ENCODE measurements around the gene SYT1. TPM values are rescaled to one million over a fixed set of nuclear protein-coding genes. Genes with fewer than 3 reads are reported as not detected.

The SYT1 gene
- total and polyA plus RNA-seq, 2 of the 4 experiments (the other 2 are of a cell fraction), result 2.8 to 3.0 TPM

DNA sequence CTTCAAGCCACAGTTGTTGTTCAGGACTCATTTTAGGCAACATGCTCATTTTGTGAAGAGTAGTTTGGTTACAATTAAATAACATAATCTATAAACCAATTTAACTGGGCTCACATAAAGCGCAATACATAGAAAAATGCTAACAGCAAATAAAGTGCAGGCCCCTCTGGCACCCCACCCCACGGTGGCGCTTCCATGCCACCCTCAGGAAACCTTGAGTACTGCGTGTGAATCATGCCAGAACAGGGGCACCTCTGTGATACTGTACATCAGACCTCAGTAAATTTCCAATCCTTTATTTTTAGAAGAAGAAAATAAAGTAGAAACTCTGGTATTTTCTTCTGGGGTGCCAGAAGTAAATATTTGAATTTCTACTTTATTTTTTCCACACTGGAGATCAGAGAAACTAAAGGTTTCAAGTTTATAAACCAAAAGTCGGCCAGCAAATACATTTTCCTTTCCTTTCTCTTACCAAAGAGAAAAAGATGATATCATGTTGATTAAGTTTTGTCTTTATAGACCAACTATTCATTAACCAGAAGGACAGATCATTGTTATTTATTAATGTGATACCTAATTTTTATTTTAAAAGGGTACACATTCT, 509.4 kb downstream of the SYT1 start:
- ChIA-PET POLR2A (ENCODE audit: unreplicated experiment) (no interaction called here), CTCF (interaction anchor here (0.7 to 1.3 kb wide), 4 partner anchors 9 to 1229 kb away, joined by 3 to 11 read pairs (median 4); no protein-coding TSS in a partner anchor)
- H3K36me3 ChIP-seq (ENCODE audit: control insufficient read depth, insufficient read depth, low read length), result no peaks in the 10 kb centered on the region
- H2AFZ ChIP-seq (replicated peaks; ENCODE audit: low read length, poor library complexity), result no peak overlapping the region
- no peaks in the 10 kb centered on the region for H4K20me1 ChIP-seq (ENCODE audit: insufficient read depth, low read length)
- peak; percentile 87 for TF ChIP-seq RAD21 (IDR thresholded peaks at IDR 0.05; ENCODE audit: low read length)
- no peak for TF ChIP-seq FOS (IDR thresholded peaks at IDR 0.05; ENCODE audit: low read depth, low read length)
- TF ChIP-seq MAZ (IDR thresholded peaks at IDR 0.05; ENCODE audit: borderline replicate concordance, low read depth, low read length), result no peak
- TF ChIP-seq MAFK (IDR thresholded peaks at IDR 0.05; ENCODE audit: low read depth, low read length), result no peak
- TF ChIP-seq, protein P1, sequence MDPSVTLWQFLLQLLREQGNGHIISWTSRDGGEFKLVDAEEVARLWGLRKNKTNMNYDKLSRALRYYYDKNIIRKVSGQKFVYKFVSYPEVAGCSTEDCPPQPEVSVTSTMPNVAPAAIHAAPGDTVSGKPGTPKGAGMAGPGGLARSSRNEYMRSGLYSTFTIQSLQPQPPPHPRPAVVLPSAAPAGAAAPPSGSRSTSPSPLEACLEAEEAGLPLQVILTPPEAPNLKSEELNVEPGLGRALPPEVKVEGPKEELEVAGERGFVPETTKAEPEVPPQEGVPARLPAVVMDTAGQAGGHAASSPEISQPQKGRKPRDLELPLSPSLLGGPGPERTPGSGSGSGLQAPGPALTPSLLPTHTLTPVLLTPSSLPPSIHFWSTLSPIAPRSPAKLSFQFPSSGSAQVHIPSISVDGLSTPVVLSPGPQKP (IDR thresholded peaks at IDR 0.05; ENCODE audit: borderline replicate concordance, low read depth, low read length), result no peak
- TF ChIP-seq CHD1 (IDR thresholded peaks at IDR 0.05; ENCODE audit: low read depth, low read length), result no peak
- TF ChIP-seq, protein P2, sequence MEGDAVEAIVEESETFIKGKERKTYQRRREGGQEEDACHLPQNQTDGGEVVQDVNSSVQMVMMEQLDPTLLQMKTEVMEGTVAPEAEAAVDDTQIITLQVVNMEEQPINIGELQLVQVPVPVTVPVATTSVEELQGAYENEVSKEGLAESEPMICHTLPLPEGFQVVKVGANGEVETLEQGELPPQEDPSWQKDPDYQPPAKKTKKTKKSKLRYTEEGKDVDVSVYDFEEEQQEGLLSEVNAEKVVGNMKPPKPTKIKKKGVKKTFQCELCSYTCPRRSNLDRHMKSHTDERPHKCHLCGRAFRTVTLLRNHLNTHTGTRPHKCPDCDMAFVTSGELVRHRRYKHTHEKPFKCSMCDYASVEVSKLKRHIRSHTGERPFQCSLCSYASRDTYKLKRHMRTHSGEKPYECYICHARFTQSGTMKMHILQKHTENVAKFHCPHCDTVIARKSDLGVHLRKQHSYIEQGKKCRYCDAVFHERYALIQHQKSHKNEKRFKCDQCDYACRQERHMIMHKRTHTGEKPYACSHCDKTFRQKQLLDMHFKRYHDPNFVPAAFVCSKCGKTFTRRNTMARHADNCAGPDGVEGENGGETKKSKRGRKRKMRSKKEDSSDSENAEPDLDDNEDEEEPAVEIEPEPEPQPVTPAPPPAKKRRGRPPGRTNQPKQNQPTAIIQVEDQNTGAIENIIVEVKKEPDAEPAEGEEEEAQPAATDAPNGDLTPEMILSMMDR (conservative IDR thresholded peaks at IDR 0.05; ENCODE audit: low read depth, low read length), result peak; percentile 74
- TF ChIP-seq BHLHE40 (IDR thresholded peaks at IDR 0.05; ENCODE audit: low read depth, low read length), result no peak
- TF ChIP-seq SMC3 (IDR thresholded peaks at IDR 0.05; ENCODE audit: low read depth, low read length), result peak; percentile 67
- H3K9me3 ChIP-seq (ENCODE audit: control insufficient read depth, insufficient read depth, low read length), result no peaks in the 10 kb centered on the region
- no peaks in the 10 kb centered on the region for H3K27me3 ChIP-seq (ENCODE audit: control insufficient read depth, insufficient read depth, low read length)
- H4K91ac ChIP-seq (ENCODE audit: insufficient read depth, low read depth, low read length), result no peak overlapping the region
- no peak overlapping the region for H2BK5ac ChIP-seq (ENCODE audit: low read depth, low read length, poor library complexity, severe bottlenecking)
- H3K27ac ChIP-seq (ENCODE audit: insufficient read depth, low read length), result no peak overlapping the region
- no peak overlapping the region for H4K8ac ChIP-seq (ENCODE audit: low read depth in 2 of 2, low read length in 2 of 2)
- no peak overlapping the region for H2AK9ac ChIP-seq (replicated peaks; ENCODE audit: low read depth, low read length, poor library complexity)
- H2BK120ac ChIP-seq (ENCODE audit: low read depth, low read length), result no peak overlapping the region
- DNase-seq (peak; percentile 23), ATAC-seq (ENCODE audit: low read depth) (peak; percentile 90)
- BruUV-seq (replicated peaks), result no TSS peak
- H3K4me3 ChIP-seq (ENCODE audit: insufficient read depth, low read depth, low read length), result no peak overlapping the region
- no peak overlapping the region for H4K5ac ChIP-seq (ENCODE audit: low read depth, low read length)
- intact Hi-C loops (cut with micrococcal nuclease) (loop anchor here (1.0 to 10.0 kb wide), 4 partner anchors 904 to 1227 kb away; no protein-coding TSS in a partner anchor), dilution Hi-C loops (cut with HindIII; ENCODE audit: low sequenced_read_pairs, unreplicated experiment) (no loop called here), in situ Hi-C loops (cut with MboI; ENCODE audit: low sequenced_read_pairs) (loop anchor here (25.0 kb wide), 1 partner anchor 1187 kb away; no protein-coding TSS in a partner anchor)
- no CpG with 5 or more reads among the region's 5 CpGs for WGBS, 2 experiments (ENCODE audit: extremely low coverage in 2 of 2, insufficient read length in 1 of 2)
- H3K23ac ChIP-seq (ENCODE audit: low read depth, low read length), result no peak overlapping the region
- no peaks in the 10 kb centered on the region for H3K4me1 ChIP-seq (ENCODE audit: control insufficient read depth, insufficient read depth, low read length)
- H3K9me1 ChIP-seq (ENCODE audit: insufficient read depth, low read length), result no peaks in the 10 kb centered on the region
- no peak overlapping the region for H3K4me2 ChIP-seq (ENCODE audit: low read depth, low read length)
- no peak overlapping the region for H2BK20ac ChIP-seq (ENCODE audit: low read depth, low read length)
- no peaks in the 10 kb centered on the region for H3K79me1 ChIP-seq (ENCODE audit: low read depth in 1 of 2, low read length in 2 of 2)
- no peak overlapping the region for H3K9ac ChIP-seq (ENCODE audit: low read depth, low read length)
- H3K56ac ChIP-seq (ENCODE audit: extremely low read depth, insufficient read depth, low read length), result no peak overlapping the region
- H3K18ac ChIP-seq (ENCODE audit: low read depth, low read length), result no peak overlapping the region
- no peak overlapping the region for H3K4ac ChIP-seq (ENCODE audit: low read depth, low read length)
- H3K14ac ChIP-seq (replicated peaks; ENCODE audit: low read depth, low read length), result no peak overlapping the region
- no peak overlapping the region for H2AK5ac ChIP-seq (ENCODE audit: low read depth, low read length)
- H2BK15ac ChIP-seq (ENCODE audit: low read depth, low read length), result no peak overlapping the region
